GM23338 (cell line): ENCODE measurements around the gene NRP1. TPM values are rescaled to one million over a fixed set of nuclear protein-coding genes. Genes with fewer than 3 reads are reported as not detected.

ENCODE experiments used
- ATAC-seq: fragments of 200-7000 bp; cut with Tn5 transposase; 3 replicates; pipeline ENCODE4 v1.9.1; 2020
- DNase-seq: peaks from one replicate; pipeline ENCODE4 v3.0.0-alpha.2; 2015; ENCODE audit warnings: low spot score
- H2AFZ ChIP-seq: fragments of 200-600 bp; sonication (generic); 2 replicates; pipeline ENCODE4 v1.8.0; 2016; ENCODE audit warnings: antibody characterized with exemption, mild to moderate bottlenecking, moderate library complexity
- H3F3A ChIP-seq: fragments of 200-600 bp; sonication (generic); replicated peaks from 2 replicates; pipeline ENCODE4 v1.8.0; 2017; ENCODE audit warnings: antibody characterized with exemption, mixed run types, low read depth
- H3K27ac ChIP-seq: fragments of 200-600 bp; sonication (generic); 2 replicates; pipeline ENCODE4 v1.6.1; 2016; ENCODE audit warnings: low read depth
- H3K27me3 ChIP-seq: fragments of 200-600 bp; sonication (generic); 2 replicates; pipeline ENCODE4 v1.8.0; 2016; ENCODE audit warnings: mild to moderate bottlenecking, mixed run types, moderate library complexity; ENCODE audit not compliant: insufficient read depth
- H3K36me3 ChIP-seq: fragments of 200-600 bp; sonication (generic); 2 replicates; pipeline ENCODE4 v1.8.0; 2016; ENCODE audit warnings: mild to moderate bottlenecking; ENCODE audit not compliant: insufficient read depth
- H3K4me1 ChIP-seq: fragments of 200-600 bp; sonication (generic); 2 replicates; pipeline ENCODE4 v1.8.0; 2016; ENCODE audit warnings: mild to moderate bottlenecking, moderate library complexity; ENCODE audit not compliant: insufficient read depth
- H3K4me2 ChIP-seq: fragments of 200-600 bp; sonication (generic); 2 replicates; pipeline ENCODE4 v1.7.1; 2017; ENCODE audit warnings: mixed run types
- H3K4me3 ChIP-seq: fragments of 200-600 bp; sonication (generic); 2 replicates; pipeline ENCODE4 v1.6.1; 2016; ENCODE audit warnings: mixed run types
- H3K79me2 ChIP-seq: fragments of 200-600 bp; sonication (generic); replicated peaks from 2 replicates; pipeline ENCODE4 v1.8.0; 2017; ENCODE audit warnings: mild to moderate bottlenecking; ENCODE audit not compliant: insufficient read depth
- H3K9me2 ChIP-seq: fragments of 200-600 bp; sonication (generic); 2 replicates; pipeline ENCODE4 v1.8.0; 2017; ENCODE audit not compliant: insufficient read depth
- H4K20me1 ChIP-seq: fragments of 200-600 bp; sonication (generic); replicated peaks from 2 replicates; pipeline ENCODE4 v1.8.0; 2017; ENCODE audit warnings: mild to moderate bottlenecking; ENCODE audit not compliant: insufficient read depth
- H3K27ac Mint-ChIP-seq: 2 replicates; pipeline ENCODE4 v1.8.0; 2020; ENCODE audit warnings: inconsistent platforms, mild to moderate bottlenecking, moderate library complexity, mixed read lengths
- H3K27me3 Mint-ChIP-seq: 3 replicates; pipeline ENCODE4 v1.8.0; 2022; ENCODE audit warnings: low read depth, mild to moderate bottlenecking, moderate library complexity, mixed read lengths, inconsistent platforms; ENCODE audit not compliant: insufficient read depth, poor library complexity
- H3K36me3 Mint-ChIP-seq: 3 replicates; pipeline ENCODE4 v1.8.0; 2021; ENCODE audit warnings: low read depth, mild to moderate bottlenecking, inconsistent platforms, moderate library complexity, mixed read lengths
- H3K4me1 Mint-ChIP-seq: 3 replicates; pipeline ENCODE4 v1.8.0; 2020; ENCODE audit warnings: mild to moderate bottlenecking, inconsistent platforms, mixed read lengths
- H3K4me3 Mint-ChIP-seq: 3 replicates; pipeline ENCODE4 v1.8.0; 2021; ENCODE audit warnings: moderate library complexity, mild to moderate bottlenecking, inconsistent platforms, mixed read lengths
- H3K9me3 Mint-ChIP-seq: 3 replicates; pipeline ENCODE4 v1.8.0; 2020; ENCODE audit warnings: moderate library complexity, mild to moderate bottlenecking, inconsistent platforms, mixed read lengths
- CREB1 ChIP-seq: fragments of 250-450 bp; sonication (Bioruptor Pico); IDR thresholded peaks from 2 replicates; pipeline ENCODE4 v1.5.0; 2020; ENCODE audit warnings: low read depth, mild to moderate bottlenecking, moderate library complexity
- ETS1 ChIP-seq: IDR thresholded peaks from 2 replicates; pipeline ENCODE4 v1.6.1; 2016; ENCODE audit warnings: antibody characterized with exemption
- EZH2 ChIP-seq: fragments of 200-600 bp; sonication (generic); IDR thresholded peaks from one replicate; pipeline ENCODE4 v1.8.0; 2017; ENCODE audit warnings: antibody characterized with exemption, mild to moderate bottlenecking, low read depth; ENCODE audit not compliant: unreplicated experiment
- EZH2phosphoT487 ChIP-seq: fragments of 200-600 bp; sonication (generic); IDR thresholded peaks from one replicate; pipeline ENCODE4 v1.8.1; 2018; ENCODE audit warnings: antibody characterized with exemption; ENCODE audit not compliant: unreplicated experiment
- JUNB ChIP-seq: IDR thresholded peaks from one replicate; pipeline ENCODE4 v1.6.1; 2016; ENCODE audit warnings: antibody characterized with exemption; ENCODE audit not compliant: unreplicated experiment
- POLR2AphosphoS5 ChIP-seq: IDR thresholded peaks from 2 replicates; pipeline ENCODE4 v1.6.1; 2016; ENCODE audit warnings: antibody characterized with exemption, low read depth
- REST ChIP-seq: IDR thresholded peaks from one replicate; pipeline ENCODE4 v1.6.1; 2018; ENCODE audit warnings: antibody characterized with exemption; ENCODE audit not compliant: unreplicated experiment
- ZNF114 ChIP-seq: fragments of 250-450 bp; sonication (Bioruptor Pico); IDR thresholded peaks from 2 replicates; pipeline ENCODE4 v1.5.0; 2020; ENCODE audit warnings: mild to moderate bottlenecking, moderate library complexity
- ZNF331 ChIP-seq: fragments of 250-450 bp; sonication (Bioruptor Pico); IDR thresholded peaks from 2 replicates; pipeline ENCODE4 v1.5.0; 2020; ENCODE audit warnings: low read depth, mild to moderate bottlenecking, moderate library complexity
- ZNF462 ChIP-seq: fragments of 250-450 bp; sonication (Bioruptor Pico); IDR thresholded peaks from 2 replicates; pipeline ENCODE4 v1.5.0; 2020; ENCODE audit warnings: mild to moderate bottlenecking, moderate library complexity
- polyA plus RNA-seq: library from polyadenylated mRNA; unstranded; fragments of >200 nt; fragmentation: Nextera tagmentation; extraction: Ambion mirVana; gene quantifications from 2 replicates; pipeline ENCODE4 v1.2.1, GENCODE V29; 2016
- total RNA-seq: library from RNA; depleted of rRNA; stranded (reverse); fragments of >200 nt; shearing (Covaris generic); gene quantifications from 2 replicates; pipeline ENCODE4 v1.2.3, GENCODE V29; 2014

NRP1 gene
- total and polyA plus RNA-seq, 2 experiments from 2014 or later, result 2.9 to 3.5 TPM

GRCh38 chr10:33295851-33296250, 38.6 kb downstream of the NRP1 start:
- Histone ChIP-seq H3K4me1 (no peaks in the 10 kb centered on the region; the same call in 1 of the 2 replicates), H3K36me3 (no peaks in the 10 kb centered on the region), H3F3A (no peaks in the 10 kb centered on the region), H4K20me1 (no peaks in the 10 kb centered on the region), H2AFZ (no peak overlapping the region), H3K27ac (no peak overlapping the region), H3K27me3 (no peaks in the 10 kb centered on the region), H3K79me2 (no peaks in the 10 kb centered on the region), H3K4me3 (no peak overlapping the region), H3K4me2 (no peak overlapping the region), H3K9me2 (peaks cover 4% of the 10 kb centered on the region; the same call in 1 of the 2 replicates)
- H3K27me3 Mint-ChIP-seq, result peaks cover 2% of the 10 kb centered on the region
- DNase-seq (no peak), ATAC-seq (no peak)
- H3K36me3 Mint-ChIP-seq, result no peaks in the 10 kb centered on the region
- peaks cover 7% of the 10 kb centered on the region; the same call in 2 of the 3 replicates for H3K4me1 Mint-ChIP-seq
- TF ChIP-seq ZNF462 (CRISPR knock-in tag) (no peak), ZNF331 (CRISPR knock-in tag) (no peak), POLR2AphosphoS5 (no peak), JUNB (no peak), EZH2phosphoT487 (no peak), EZH2 (no peak), ZNF114 (CRISPR knock-in tag) (no peak), CREB1 (no peak), REST (no peak), ETS1 (no peak)
- no peak overlapping the region for H3K4me3 Mint-ChIP-seq
- H3K9me3 Mint-ChIP-seq, result no peaks in the 10 kb centered on the region
- H3K27ac Mint-ChIP-seq, result no peak overlapping the region
